Adipose tissue (tissue), 3 donors: ENCODE data around the gene CFAP61. TPM values are rescaled to one million over a fixed set of nuclear protein-coding genes. Genes with fewer than 3 reads are reported as not detected.

Experiments
- H3K27ac ChIP-seq: one replicate; pipeline ENCODE4 v1.5.1; 2013; ENCODE audit warnings: low read depth, low read length
- WGBS, 3 donors: extraction: QIAGEN DNeasy Blood & Tissue Kit; methylation state at CpG; one replicate each; pipeline ENCODE4 v1.1.7; 2013; 5-methylcytosine and 5-hydroxymethylcytosine counted together
- polyA plus RNA-seq, 3 donors: library from polyadenylated mRNA; stranded (reverse); fragments of 200-250 nt; gene quantifications; one replicate each; pipeline ENCODE4 v1.2.3, GENCODE V29; 2013
- donor health status: healthy with polysubstance abuse.
- donor health status: Bipolar disorder and iron deficiency.
- donor health status: healthy.

Gene CFAP61
- polyA plus RNA-seq, 3 donors: 0.24 TPM; not detected in 2

- no peak overlapping the region for H3K27ac ChIP-seq
These were observed 306.5 kb downstream of the CFAP61 start for GRCh38 chr20:20358801-20359200.

GRCh38 chr20:20359628-20360027 is 307.3 kb downstream of the CFAP61 start:
- no peak overlapping the region for H3K27ac ChIP-seq
- WGBS, 3 donors: 80 to 85% (median 84%) methylated on average over 6 of the region's 6 CpGs

GRCh38 chr20:20360464-20360863 is 308.1 kb downstream of the CFAP61 start:
- H3K27ac ChIP-seq: no peak overlapping the region
- WGBS, 3 donors: 2 to 4% (median 3%) methylated on average over 6 of the region's 6 CpGs

- 1 to 5% (median 5%) methylated on average over 17 of the region's 17 CpGs for WGBS, 3 donors
- no peak overlapping the region for H3K27ac ChIP-seq
These were observed 310.6 kb downstream of the CFAP61 start for GRCh38 chr20:20362774-20363433.

- 3 to 7% (median 4%) methylated on average over 14 to 15 of the region's 15 CpGs for WGBS, 3 donors
- no peak overlapping the region for H3K27ac ChIP-seq
These were observed 311.1 kb downstream of the CFAP61 start for GRCh38 chr20:20363434-20363798.

- H3K27ac ChIP-seq: no peak overlapping the region
- 2 to 3% (median 3%) methylated on average over 65 to 70 of the region's 70 CpGs for WGBS, 3 donors
These were observed 311.7 kb downstream of the CFAP61 start for GRCh38 chr20:20363799-20364592.

- WGBS, 3 donors: 3 to 4% (median 4%) methylated on average over 69 to 70 of the region's 70 CpGs
- H3K27ac ChIP-seq: no peak overlapping the region
These were observed 312.5 kb downstream of the CFAP61 start for GRCh38 chr20:20364593-20365479.

- H3K27ac ChIP-seq: no peak overlapping the region
- 8 to 12% (median 10%) methylated on average over 18 of the region's 18 CpGs for WGBS, 3 donors
These were observed 313.3 kb downstream of the CFAP61 start for GRCh38 chr20:20365480-20366161.

DNA sequence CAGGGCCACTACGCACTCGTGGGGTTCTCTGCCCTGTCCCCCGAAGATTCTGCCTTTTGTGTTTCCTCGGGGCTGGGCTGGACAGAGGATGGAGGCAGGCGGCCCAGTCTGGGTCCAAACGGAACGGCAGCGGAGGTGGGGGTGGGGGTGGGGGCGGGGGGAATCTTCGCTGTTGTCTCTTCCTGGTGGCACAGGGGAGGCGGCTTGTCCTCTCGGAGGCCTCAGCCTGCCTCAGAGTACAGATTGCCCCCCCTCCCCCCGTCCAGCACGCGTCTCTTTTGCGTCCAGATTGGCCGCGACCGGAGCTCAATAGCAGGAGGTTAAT is 314.2 kb downstream of the CFAP61 start:
- H3K27ac ChIP-seq: no peak overlapping the region
- WGBS, 3 donors: 3 to 8% (median 7%) methylated on average over 15 to 19 of the region's 19 CpGs

DNA sequence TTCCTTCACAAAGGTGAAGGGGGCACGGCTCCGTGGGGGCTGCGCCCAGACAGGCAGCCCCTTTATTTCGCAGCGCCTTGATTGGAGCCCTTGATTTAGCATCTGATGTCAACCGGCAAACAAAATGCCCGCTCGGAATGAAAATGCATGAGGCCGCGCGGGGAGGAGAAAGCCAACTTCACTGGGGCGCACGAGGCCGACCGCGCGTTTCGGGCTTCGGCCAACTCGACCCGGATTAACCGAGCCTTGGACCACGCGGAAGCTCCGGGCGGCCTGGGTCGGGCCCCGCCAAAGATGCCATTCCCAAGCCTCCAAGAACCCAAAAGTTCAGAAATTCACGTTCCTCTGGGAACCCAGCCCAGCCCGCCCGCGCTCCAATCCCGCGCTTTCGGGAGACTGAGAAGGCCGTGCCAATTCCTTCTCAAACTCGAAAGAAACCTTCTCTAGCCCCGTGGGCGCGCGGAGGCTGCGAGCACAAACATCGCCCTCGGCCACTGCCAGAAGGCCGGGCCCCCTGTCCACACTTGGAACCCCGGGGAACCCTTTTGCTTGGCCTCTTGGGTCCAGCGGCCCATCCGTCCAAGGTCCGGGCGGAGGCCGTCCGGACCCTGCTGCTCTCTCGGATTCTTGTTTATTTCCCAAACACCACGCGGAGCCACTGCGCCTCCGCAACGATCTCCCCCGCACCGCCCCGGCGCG is 314.7 kb downstream of the CFAP61 start:
- 2% methylated on average over 63 of the region's 63 CpGs for WGBS, 3 donors
- H3K27ac ChIP-seq: no peak overlapping the region

DNA sequence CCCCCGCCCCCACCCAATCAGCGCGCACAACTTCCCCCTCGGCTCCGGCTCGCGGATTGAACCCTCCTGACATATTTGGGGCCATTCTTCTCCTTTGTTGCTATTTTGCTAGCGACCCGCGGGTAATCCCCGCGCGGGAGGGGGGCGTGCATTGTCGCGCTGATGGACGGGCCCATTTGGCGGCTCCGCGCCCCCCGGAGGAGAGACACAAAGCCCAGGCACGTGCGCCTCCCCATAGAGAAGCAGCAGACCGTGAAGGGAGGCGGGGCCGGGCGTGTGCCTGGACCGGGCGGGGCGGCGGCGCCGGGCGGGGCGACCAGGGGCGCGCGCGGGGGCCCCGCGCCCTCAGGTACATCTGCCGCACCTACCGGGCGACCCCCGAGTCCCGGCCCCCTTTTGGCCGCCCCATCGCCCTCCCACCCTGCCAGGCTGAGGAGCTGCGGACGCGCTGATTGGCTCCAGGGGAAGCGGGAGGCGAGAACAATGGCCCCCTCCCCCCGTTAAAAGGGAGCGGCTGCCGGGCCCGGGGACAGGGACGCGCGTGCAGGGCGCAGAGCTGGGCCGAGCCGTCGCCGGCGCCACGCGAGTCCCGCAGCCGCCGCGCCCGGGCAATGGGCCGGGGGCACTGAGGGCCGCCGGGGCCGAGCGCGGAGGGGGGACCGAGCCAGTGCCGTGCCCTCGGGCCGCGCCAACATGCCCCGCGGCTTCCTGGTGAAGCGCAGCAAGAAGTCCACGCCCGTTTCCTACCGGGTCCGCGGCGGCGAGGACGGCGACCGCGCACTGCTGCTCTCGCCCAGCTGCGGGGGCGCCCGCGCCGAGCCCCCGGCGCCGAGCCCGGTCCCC is 315.5 kb downstream of the CFAP61 start, which contains the start of gene INSM1:
Gene INSM1, plus strand, starts transcription at position 530 of the 843 bp plus-strand sequence. Its CDS starts 164 bp downstream, at position 694.
- no peak within 1 kb of the TSS for H3K27ac ChIP-seq
- 1 to 2% (median 2%) methylated on average over 80 to 108 of the region's 108 CpGs for WGBS, 3 donors

DNA sequence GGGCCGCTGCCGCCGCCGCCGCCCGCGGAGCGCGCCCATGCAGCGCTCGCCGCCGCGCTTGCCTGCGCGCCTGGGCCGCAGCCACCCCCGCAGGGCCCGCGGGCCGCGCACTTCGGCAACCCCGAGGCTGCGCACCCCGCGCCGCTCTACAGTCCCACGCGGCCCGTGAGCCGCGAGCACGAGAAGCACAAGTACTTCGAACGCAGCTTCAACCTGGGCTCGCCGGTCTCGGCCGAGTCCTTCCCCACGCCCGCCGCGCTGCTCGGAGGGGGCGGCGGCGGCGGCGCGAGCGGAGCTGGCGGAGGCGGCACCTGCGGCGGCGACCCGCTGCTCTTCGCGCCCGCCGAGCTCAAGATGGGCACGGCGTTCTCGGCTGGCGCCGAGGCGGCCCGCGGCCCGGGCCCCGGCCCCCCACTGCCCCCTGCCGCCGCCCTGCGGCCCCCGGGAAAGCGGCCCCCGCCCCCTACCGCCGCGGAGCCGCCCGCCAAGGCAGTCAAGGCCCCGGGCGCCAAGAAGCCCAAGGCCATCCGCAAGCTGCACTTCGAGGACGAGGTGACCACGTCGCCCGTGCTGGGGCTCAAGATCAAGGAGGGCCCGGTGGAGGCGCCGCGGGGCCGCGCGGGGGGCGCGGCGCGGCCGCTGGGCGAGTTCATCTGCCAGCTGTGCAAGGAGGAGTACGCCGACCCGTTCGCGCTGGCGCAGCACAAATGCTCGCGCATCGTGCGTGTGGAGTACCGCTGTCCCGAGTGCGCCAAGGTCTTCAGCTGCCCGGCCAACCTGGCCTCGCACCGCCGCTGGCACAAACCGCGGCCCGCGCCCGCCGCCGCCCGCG is 316.3 kb downstream of the CFAP61 start:
- no peak overlapping the region for H3K27ac ChIP-seq
- WGBS, 3 donors: 1% methylated on average over 90 to 130 of the region's 130 CpGs

DNA sequence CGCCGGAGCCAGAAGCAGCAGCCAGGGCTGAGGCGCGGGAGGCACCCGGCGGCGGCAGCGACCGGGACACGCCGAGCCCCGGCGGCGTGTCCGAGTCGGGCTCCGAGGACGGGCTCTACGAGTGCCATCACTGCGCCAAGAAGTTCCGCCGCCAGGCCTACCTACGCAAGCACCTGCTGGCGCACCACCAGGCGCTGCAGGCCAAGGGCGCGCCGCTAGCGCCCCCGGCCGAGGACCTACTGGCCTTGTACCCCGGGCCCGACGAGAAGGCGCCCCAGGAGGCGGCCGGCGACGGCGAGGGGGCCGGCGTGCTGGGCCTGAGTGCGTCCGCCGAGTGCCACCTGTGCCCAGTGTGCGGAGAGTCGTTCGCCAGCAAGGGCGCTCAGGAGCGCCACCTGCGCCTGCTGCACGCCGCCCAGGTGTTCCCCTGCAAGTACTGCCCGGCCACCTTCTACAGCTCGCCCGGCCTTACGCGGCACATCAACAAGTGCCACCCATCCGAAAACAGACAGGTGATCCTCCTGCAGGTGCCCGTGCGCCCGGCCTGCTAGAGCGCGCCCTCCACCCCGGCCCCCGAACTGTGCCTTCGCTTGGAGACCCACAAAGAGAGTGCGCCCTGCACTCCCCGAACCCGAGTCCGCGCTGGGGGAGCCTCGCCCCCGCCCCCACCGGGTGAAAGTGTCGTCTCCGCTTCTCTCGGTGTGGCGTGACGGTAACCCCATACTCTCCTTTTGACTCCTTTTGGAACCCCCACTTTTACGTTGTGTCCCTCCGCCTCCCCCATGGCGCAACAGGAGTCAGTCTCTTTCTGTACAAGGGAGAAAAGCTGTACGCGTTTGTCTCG is 317.1 kb downstream of the CFAP61 start:
- 2 to 3% (median 3%) methylated on average over 75 to 86 of the region's 86 CpGs for WGBS, 3 donors
- no peak overlapping the region for H3K27ac ChIP-seq

- 10 to 16% (median 13%) methylated on average over 10 of the region's 10 CpGs for WGBS, 3 donors
- no peak overlapping the region for H3K27ac ChIP-seq
These were observed 317.8 kb downstream of the CFAP61 start for GRCh38 chr20:20370094-20370575.

GRCh38 chr20:20371083-20371482 is 318.8 kb downstream of the CFAP61 start:
- H3K27ac ChIP-seq: no peak overlapping the region
- 18 to 27% (median 22%) methylated on average over 7 of the region's 7 CpGs for WGBS, 3 donors
